ENCODE data around the gene SCUBE2.

SCUBE2 gene

DNA sequence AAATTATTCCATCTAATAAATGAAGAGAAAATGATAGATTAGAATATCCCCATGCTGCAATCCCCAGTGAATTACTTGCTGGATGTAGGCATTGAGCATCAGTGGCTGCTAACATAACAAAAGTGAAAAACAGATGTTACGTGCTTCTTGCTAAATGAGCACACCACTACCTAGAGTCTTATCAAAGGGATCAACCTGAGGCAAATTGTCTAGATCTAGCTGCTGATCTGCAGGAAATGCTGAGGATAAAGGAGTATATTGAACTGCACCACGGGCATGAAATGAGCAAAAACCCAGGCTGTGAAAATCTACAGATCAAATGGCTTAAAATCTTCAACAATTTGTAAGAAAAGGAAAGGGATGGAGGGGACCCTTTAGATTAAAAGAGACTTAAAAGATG, 45.3 kb upstream of the SCUBE2 start:
- H3K4me3 ChIP-seq (ENCODE audit: low read length), result no peak overlapping the region
- no peak for DNase-seq (ENCODE audit: low read depth)
- TF ChIP-seq, protein P1, sequence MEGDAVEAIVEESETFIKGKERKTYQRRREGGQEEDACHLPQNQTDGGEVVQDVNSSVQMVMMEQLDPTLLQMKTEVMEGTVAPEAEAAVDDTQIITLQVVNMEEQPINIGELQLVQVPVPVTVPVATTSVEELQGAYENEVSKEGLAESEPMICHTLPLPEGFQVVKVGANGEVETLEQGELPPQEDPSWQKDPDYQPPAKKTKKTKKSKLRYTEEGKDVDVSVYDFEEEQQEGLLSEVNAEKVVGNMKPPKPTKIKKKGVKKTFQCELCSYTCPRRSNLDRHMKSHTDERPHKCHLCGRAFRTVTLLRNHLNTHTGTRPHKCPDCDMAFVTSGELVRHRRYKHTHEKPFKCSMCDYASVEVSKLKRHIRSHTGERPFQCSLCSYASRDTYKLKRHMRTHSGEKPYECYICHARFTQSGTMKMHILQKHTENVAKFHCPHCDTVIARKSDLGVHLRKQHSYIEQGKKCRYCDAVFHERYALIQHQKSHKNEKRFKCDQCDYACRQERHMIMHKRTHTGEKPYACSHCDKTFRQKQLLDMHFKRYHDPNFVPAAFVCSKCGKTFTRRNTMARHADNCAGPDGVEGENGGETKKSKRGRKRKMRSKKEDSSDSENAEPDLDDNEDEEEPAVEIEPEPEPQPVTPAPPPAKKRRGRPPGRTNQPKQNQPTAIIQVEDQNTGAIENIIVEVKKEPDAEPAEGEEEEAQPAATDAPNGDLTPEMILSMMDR (conservative IDR thresholded peaks at IDR 0.05; ENCODE audit: low read length), result no peak

DNA sequence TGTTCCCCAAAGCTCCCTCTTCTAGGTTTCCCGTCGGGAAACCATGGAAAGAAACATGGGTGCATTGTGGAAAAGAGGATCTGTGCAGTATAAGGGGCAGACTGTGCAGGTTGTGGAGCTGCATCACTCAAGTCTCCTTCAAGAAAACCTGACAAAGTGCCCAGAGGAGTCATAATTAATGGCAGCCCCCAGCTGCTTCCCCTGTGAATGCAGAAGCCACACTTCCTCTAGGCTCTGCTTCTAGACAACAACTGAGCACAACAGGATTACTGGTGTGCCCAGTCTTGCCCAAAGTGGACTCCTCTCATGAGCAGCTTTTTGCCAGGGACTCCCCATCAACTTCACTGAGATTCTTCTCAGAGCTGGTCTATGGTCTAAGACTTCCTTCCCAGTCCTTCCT, 42.6 kb upstream of the SCUBE2 start:
- no peak for DNase-seq (ENCODE audit: low read depth)

DNA sequence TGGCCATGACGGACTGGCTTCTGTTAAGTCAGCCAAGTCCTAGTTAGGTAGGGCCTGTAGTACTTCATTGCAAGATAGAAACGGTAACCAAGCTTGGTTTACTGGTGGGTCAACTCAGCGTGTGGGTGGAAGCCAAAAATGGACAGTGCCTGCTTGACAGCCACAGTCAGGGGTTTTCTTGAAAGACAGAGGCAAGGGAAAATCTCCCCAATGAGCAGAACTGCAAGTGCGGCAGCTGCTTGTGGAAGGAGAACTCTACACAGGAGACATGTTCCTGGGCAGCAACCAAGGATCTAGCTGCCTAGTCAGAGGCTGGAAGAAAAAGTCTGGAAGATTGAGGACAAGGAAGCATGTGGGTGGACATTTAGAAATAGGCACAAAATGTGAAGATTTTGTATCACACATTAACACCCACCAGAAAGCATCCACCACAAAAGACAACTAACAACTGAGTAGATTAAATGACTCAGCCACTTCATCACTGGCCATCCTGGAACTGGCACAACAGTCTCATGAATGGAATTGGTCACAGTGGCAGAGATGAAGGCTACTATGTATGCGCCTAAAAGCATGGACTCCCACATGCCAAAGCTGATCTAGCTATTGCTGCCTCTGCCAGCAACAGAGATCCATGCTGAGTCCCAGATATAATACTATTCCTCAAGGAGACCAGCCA, 40.9 kb upstream of the SCUBE2 start:
- TF ChIP-seq, protein P1 (conservative IDR thresholded peaks at IDR 0.05; ENCODE audit: low read length), result no peak
- no peak for DNase-seq (ENCODE audit: low read depth)
- H3K4me3 ChIP-seq (ENCODE audit: low read length), result no peak overlapping the region

More for the DNA sequence above, 42.6 kb upstream of the SCUBE2 start:
- TF ChIP-seq, protein P1 (conservative IDR thresholded peaks at IDR 0.05; ENCODE audit: low read length), result no peak
- H3K4me3 ChIP-seq (ENCODE audit: low read length), result no peak overlapping the region

DNA sequence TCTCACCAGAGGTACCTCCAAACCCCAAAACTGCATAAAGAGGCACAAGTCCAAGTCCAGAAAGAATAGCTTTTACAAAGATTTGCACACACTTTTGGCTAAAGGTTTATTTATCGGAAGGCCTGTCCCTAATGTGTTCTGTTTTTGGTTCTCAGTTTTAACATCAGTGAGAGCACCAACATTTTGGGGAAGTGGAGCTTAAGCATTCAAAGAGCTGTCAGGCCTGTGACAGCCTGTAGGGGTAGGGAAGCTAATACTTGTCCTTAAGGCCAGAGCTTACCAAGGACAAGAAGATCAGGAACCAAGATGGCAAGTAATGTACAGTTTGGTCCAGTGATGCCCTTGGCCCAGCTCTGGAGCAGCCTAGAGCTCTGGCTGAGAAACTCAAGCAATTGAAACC, 38.9 kb upstream of the SCUBE2 start:
- TF ChIP-seq, protein P1 (conservative IDR thresholded peaks at IDR 0.05; ENCODE audit: low read length), result no peak
- DNase-seq (ENCODE audit: low read depth), result no peak
- H3K4me3 ChIP-seq (ENCODE audit: low read length), result no peak overlapping the region

DNA sequence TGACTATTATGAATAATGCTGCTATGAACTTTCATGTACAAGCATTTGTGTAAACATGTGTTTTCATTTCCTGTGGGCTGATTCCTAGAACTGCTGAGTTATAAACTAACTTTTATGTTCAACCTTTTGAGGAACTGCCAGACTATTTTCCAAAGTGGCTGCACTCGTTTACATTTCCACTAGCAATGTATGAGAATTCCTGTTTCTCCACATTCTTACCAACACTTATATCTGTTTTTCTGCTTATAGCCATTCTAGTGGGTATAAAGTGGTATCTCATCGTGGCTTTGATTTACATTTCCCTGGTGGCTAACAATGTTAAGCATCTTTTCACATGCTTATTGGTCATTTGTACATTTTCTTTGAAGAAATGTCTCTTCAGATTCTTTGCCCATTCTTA, 35.2 kb upstream of the SCUBE2 start:
- TF ChIP-seq, protein P1 (conservative IDR thresholded peaks at IDR 0.05; ENCODE audit: low read length), result no peak
- H3K4me3 ChIP-seq (ENCODE audit: low read length), result no peak overlapping the region
- DNase-seq (ENCODE audit: low read depth), result no peak

DNA sequence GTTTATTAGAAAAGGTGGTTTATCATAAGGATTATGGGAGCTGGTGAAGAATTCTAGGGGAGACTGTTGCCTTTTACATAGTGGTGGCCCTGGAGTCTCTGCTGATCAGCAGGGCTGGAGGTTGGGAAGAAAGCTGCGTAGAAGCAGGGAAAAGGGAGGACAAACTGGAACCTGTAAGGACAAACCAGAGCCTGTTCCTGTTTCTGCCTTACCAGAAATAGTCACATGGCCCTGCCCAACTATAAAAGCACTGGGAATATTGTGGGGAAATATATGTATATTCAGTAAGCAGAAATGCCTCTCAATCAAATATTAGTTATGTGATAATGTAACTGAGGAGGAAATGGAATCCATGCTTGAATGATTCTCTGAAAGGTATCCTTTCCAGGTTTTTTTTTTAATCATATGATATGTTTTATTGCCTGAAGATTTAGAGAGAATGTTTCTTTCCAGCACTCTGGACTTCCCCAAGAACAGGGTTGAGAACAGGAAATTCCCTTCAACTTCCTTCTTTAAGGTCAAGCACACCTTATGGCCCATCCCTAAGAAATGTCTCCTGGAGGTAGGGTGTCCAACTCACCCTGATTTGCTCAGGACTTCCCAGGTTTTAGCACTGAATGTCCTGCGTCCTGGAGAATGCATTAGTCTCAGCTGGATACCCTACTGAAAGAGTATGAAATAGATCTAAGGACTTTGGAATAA, 33.9 kb upstream of the SCUBE2 start:
- no peak overlapping the region for H3K4me3 ChIP-seq (ENCODE audit: low read length)
- DNase-seq (ENCODE audit: low read depth), result no peak
- TF ChIP-seq, protein P1 (conservative IDR thresholded peaks at IDR 0.05; ENCODE audit: low read length), result no peak
